ENCODE data around the gene TMEM101. TPM values are rescaled to one million over a fixed set of nuclear protein-coding genes. Genes with fewer than 3 reads are reported as not detected.

TMEM101 gene
- total RNA-seq, 1 experiment from 2014 or later, result 18.6 TPM

- no CpG with 5 or more reads among the region's 14 CpGs for whole genome bisulfite sequencing (ENCODE audit: extremely low coverage, insufficient read length, low lambda C conversion rate)
- no peak overlapping the region for H2AFZ ChIP-seq (ENCODE audit: low read length)
- no peak overlapping the region for H3K18ac ChIP-seq (ENCODE audit: insufficient read length, low read depth, low read length)
- 0 out of 2 replicates have a peak, but pooled peaks cover 2% of the 10 kb centered on the region for H3K4me1 ChIP-seq (ENCODE audit: insufficient read depth, low read length)
- H2BK5ac ChIP-seq (ENCODE audit: insufficient read length, low read length), result no peak overlapping the region
- Mint-ChIP-seq H3K27me3 (ENCODE audit: low read depth) (no peaks in the 10 kb centered on the region), H3K27ac (no peak overlapping the region; a peak in 1 of 7 replicates), H3K4me3 (no peak overlapping the region), H3K9me3 (no peaks in the 10 kb centered on the region), H3K4me1 (peaks cover 13 to 14% of the 10 kb centered on the region in 2 experiments; a peak in 3 of 4 replicates), H3K36me3 (ENCODE audit: insufficient read depth in 1 of 3, low read depth in 3 of 3) (peaks cover 50 to 79% (median 74%) of the 10 kb centered on the region in 3 experiments)
- no peak overlapping the region for H2BK120ac ChIP-seq (ENCODE audit: low read depth, low read length, poor library complexity, severe bottlenecking)
- no peak overlapping the region for H4K5ac ChIP-seq (ENCODE audit: insufficient read length, low read depth, low read length)
- H3K56ac ChIP-seq (ENCODE audit: insufficient read length, low read depth, low read length), result no peak overlapping the region
- no peak overlapping the region for H3T11ph ChIP-seq (ENCODE audit: low read length)
- H3K9me3 ChIP-seq (ENCODE audit: control insufficient read depth, low read depth, low read length), result no peaks in the 10 kb centered on the region
- H4K20me1 ChIP-seq (ENCODE audit: control insufficient read depth, insufficient read depth, insufficient read length), result no peaks in the 10 kb centered on the region
- no peak overlapping the region for H4K91ac ChIP-seq (ENCODE audit: insufficient read length, low read depth, low read length)
- DNase-seq, result peak; percentile 7
- peaks cover 15% of the 10 kb centered on the region for H3K79me1 ChIP-seq (ENCODE audit: insufficient read depth, low read depth, low read length, poor library complexity, severe bottlenecking)
- H3K4me2 ChIP-seq (ENCODE audit: insufficient read depth, insufficient read length, low read length), result no peak overlapping the region
- no peak overlapping the region for H2BK15ac ChIP-seq (ENCODE audit: low read depth, low read length)
- no peaks in the 10 kb centered on the region for H3K23me2 ChIP-seq (ENCODE audit: insufficient read length, low read depth, low read length, poor library complexity, severe bottlenecking)
- H3K79me2 ChIP-seq (ENCODE audit: insufficient read depth, low read length), result peaks cover 32% of the 10 kb centered on the region; the same call in 1 of the 2 replicates
- H3K27me3 ChIP-seq (ENCODE audit: insufficient read depth, low read length), result no peaks in the 10 kb centered on the region
- no peak overlapping the region for H2BK12ac ChIP-seq (ENCODE audit: insufficient read length, low read depth, low read length)
- no peak overlapping the region for H3K9ac ChIP-seq (ENCODE audit: extremely low read depth, insufficient read length, low read length)
- H3K14ac ChIP-seq (ENCODE audit: insufficient read depth, low read length), result no peak overlapping the region
- no peak overlapping the region for H3K4ac ChIP-seq (ENCODE audit: low read depth, low read length)
- H3K27ac ChIP-seq (ENCODE audit: insufficient read length, low read depth, low read length), result no peak overlapping the region
- no peak overlapping the region for H4K8ac ChIP-seq (replicated peaks; ENCODE audit: insufficient read length, low read depth, low read length)
- no peak overlapping the region for H2AK5ac ChIP-seq (ENCODE audit: insufficient read length, low read length)
- TF ChIP-seq CTCF (conservative IDR thresholded peaks at IDR 0.05), result no peak
- H3K23ac ChIP-seq (ENCODE audit: insufficient read length, low read depth, low read length), result no peak overlapping the region
- H2BK20ac ChIP-seq (ENCODE audit: low read depth, low read length, poor library complexity, severe bottlenecking), result no peak overlapping the region
These were observed 44.5 kb upstream of the TMEM101 start for GRCh38 chr17:44059101-44059892.
